Non-pigmented ciliary epithelial cell (primary cell): ENCODE data around the gene NCOA7.
"Not testable (repeated sequence)": the region's sequence is repeated elsewhere in the genome, so short reads cannot be mapped to it uniquely, and the experiment has no call there.

Experiments used
- DNase-seq: peaks from one replicate; pipeline ENCODE4 v3.0.0-alpha.2; 2010; ENCODE audit warnings: low read depth

The NCOA7 gene

DNA sequence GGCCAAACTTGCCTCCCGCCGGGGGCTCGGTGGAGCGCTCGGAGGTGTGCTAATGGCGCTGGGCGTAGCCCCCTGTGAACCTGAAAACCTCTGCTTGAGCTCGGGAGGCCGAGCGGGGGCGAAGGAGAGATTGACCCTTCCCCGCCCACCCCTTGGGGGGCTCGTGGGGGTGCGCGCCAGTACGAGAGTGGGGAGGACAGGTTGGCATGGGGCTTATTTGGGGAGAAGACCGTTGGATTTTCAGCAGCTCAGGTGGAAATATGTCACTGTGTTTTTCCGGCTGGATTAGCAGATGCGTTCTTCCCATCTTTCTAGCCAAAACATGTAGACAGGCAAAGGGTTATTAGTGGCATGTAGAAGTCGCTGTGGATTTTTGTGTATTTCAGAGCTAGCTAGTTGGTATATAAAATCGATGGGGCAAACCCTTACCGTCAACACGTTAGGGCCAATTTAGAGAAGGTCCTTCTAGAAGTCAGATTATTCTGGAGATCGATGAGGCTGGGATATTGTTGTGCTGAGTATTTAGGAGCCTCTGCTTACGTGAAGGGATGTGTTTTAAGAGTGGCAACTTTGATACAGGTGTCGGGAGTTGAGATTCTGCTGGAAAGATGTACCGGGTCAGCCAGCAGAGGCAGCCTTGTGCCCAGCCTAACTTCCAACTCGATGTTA, 525 bp downstream of the NCOA7 start:
- DNase-seq, result no peak

DNA sequence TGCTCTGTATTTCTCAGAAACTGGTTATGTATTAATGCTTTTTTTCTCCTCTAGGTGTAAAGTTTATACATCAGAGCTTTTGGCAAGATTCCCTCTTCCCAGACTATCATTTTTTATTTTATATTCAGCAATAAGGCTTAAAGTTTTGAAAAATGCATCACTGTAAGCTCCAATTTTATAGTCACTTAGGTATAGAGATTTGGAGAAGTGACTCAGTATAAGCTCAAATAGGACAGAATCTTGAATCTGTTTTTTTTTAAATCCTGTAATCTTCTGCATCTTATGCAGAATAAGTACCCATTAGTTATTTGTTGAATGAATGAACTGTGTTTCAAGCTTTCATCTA, 1.0 kb downstream of the NCOA7 start:
- no peak for DNase-seq

- no peak for DNase-seq
Measured at GRCh38 chr6:125792172-125792571, 1.4 kb downstream of the NCOA7 start.

- DNase-seq, result no peak
Measured at GRCh38 chr6:125792680-125793079, 1.9 kb downstream of the NCOA7 start.

DNA sequence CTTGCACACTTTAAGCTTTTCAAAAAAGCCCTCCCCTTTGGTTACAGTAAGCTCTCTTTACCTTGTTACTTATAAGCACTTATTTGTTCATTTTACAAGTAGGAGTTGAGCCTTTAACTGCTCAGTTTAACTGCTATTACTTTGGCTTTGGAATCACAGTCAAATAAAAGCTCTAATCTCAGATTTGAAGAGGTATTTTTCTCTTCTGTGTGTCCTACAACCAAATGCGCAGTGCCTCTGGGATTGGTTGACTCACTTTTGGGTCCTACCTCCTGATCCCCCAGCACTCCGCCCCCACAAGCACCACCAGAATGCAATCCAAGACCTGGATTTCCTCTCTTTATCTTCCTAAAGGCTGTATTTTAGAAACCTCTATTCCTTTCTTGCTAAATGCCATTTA, 2.5 kb downstream of the NCOA7 start:
- no peak for DNase-seq

DNA sequence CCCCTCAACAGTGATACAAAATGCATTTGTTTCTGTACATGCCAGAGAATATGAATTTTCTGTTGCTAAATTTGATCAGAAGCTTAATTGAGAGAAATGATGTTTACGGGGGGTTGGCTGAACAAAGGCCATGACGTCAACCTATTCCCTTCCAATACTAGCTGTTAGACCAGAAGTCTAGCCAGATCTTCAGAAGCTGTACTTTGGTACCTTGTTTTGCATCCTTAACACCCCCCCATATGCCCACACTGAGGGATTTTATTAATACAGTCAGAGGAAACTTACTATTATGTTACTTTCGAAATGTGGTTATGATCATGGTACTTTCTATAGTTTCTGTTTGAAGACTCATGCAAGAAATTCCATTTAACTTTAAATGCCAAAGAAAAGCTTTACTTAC, 3.1 kb downstream of the NCOA7 start:
- DNase-seq, result no peak

- no peak for DNase-seq
Measured at GRCh38 chr6:125794342-125795137, 3.8 kb downstream of the NCOA7 start.

GRCh38 chr6:125795301-125795700, 4.5 kb downstream of the NCOA7 start:
- no peak for DNase-seq

GRCh38 chr6:125797120-125797885, 6.5 kb downstream of the NCOA7 start:
- DNase-seq, result no peak

GRCh38 chr6:125797886-125798444, 7.2 kb downstream of the NCOA7 start:
- DNase-seq, result no peak

DNA sequence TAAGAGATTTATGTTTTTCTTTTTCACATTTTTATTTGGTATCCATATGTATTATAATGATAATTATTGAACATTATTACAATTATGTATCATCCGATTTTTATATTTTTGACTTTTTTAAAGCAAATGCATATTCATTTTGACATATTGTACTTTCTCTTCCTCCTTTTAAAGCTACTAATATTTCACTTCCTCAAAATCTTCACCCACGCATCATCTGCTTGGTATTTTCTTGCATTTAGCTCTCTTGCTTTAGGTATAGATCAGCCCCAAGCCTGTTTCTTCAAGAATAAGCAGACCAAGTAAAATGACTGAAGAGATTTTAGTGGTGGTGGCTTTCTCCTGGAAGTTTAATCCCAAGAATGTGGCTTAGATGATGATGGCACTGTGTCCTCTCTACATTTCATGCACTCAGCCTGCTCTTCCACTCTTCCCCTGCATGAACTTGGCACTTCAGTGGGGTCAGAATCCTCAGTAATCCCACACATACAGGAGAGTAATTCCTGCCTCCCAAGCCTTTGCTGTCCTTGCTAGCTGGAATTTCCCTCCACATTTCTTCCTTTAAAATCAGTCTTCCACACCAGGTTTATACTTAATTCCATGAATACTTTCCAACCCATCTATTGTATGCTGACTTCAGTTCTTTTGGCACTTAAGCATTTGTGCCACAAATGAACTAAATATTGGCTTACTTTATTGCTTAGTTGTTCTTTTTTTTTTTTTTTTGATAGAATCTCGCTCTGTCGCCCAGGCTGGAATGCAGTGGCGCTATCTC, 8.2 kb downstream of the NCOA7 start:
- no peak for DNase-seq

DNA sequence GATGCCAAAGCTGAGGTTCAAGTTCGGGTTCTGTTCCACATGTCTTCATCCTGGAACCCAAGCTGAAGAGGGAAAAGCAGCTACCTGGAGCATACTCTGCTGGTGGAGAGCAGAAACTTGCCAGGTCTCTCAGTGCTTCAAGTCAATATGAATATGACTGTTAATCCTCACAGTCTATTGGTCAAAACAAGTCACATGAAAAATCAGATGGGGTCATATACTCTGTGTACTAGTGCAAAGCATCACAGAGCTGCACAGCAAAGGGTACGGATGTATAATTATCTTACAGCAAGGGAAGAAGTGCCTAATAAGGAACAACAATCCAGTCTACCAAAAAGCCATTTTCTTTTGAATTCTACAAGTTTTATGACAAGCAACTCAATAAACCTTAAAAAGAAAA, 11.6 kb downstream of the NCOA7 start:
- no peak for DNase-seq

DNA sequence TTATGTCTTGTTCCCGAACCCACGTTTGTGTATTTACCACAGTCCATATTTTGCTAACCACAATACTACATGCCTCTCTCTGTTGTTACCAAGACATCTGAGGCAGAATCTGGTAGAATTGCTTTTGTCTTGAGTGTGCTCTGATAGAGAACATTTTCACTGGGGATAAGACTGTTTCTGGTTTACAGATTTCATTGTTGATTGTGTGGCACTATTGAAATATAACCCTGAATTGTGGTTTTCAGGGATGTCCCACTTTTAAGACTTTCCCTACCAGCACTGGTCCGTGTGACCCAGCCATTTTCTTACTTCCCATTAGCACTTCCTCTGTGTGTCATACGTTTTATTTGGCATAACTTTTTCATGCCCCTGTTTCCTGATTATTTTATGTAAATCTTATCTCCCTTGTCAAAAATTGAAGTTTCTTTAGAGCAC, 12.2 kb downstream of the NCOA7 start:
- DNase-seq, result no peak

GRCh38 chr6:125804264-125804663, 13.5 kb downstream of the NCOA7 start:
- no peak for DNase-seq

- DNase-seq, result not testable (repeated sequence)
Measured at GRCh38 chr6:125804866-125805425, 14.2 kb downstream of the NCOA7 start.

DNA sequence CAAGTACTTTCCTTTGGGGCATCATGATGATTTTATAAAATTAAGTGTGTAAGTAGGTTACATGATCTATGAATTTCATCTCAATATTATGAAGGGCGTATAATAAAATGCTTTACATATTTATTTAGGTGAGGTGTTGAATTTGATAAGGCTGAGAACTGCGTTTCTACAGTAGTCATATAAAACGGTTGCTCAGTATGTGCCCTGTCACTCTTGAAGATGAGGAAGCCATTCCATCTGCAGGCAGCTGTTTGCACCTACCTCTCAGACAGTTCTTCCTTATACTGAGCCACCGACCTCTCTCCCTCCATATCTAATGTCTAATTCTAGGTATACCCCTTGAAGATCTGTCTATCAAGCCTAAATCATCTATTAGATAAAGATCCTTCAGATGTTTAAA, 16.1 kb downstream of the NCOA7 start:
- no peak for DNase-seq

GRCh38 chr6:125807293-125807692, 16.5 kb downstream of the NCOA7 start:
- DNase-seq, result no peak

- DNase-seq, result no peak
Measured at GRCh38 chr6:125808060-125808459, 17.3 kb downstream of the NCOA7 start.

- DNase-seq, result no peak
Measured at GRCh38 chr6:125808591-125808990, 17.8 kb downstream of the NCOA7 start.

- no peak for DNase-seq
Measured at GRCh38 chr6:125809570-125810170, 18.9 kb downstream of the NCOA7 start.

DNA sequence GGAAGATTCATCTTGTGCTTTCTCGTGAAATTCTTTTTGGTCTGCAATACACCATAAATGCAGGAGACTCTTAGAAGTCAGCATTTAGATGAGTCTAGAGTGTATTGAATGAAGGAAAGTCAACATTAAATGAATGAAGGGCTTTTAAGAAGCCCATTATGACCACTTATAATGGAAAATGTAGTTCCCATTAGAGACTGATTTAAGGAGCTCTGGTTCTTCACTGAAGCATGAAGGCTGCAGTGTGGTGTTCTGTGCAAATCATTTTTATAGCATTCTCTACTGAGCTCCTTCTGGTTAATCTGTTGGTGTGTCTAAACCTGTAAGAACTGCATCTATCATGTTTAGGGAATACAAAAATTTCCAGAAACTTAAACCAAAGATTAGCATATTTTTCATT, 19.7 kb downstream of the NCOA7 start:
- no peak for DNase-seq
